Glomerular endothelial cell (primary cell): Measurements from ENCODE around the gene ZNF222. TPM values are rescaled to one million over a fixed set of nuclear protein-coding genes. Genes with fewer than 3 reads are reported as not detected.

ENCODE experiments used
- DNase-seq: peaks from one replicate; pipeline ENCODE4 v3.0.0-alpha.2; 2011; ENCODE audit warnings: low read depth, low spot score; ENCODE audit errors: extremely low read depth
- total RNA-seq: library from RNA; depleted of rRNA; stranded (reverse); fragments of >200 nt; gene quantifications from 2 replicates; pipeline ENCODE4 v1.2.3, GENCODE V29; 2015

ZNF222 gene
- total RNA-seq, 1 donor from 2014 or later = 3.2 TPM

- peak; percentile 58 for DNase-seq
Observed at GRCh38 chr19:44051650-44052402, 26.6 kb downstream of the ZNF222 start, which contains the start of gene ZNF223. Gene ZNF223, plus strand, starts transcription at chr19:44052036. Its CDS starts 3,141 bp downstream, at chr19:44055177.

- DNase-seq = no peak
Observed at GRCh38 chr19:44055870-44056269, 30.7 kb downstream of the ZNF222 start.

GRCh38 chr19:44059229-44059628 lies 34.0 kb downstream of the ZNF222 start:
- no peak for DNase-seq

DNA sequence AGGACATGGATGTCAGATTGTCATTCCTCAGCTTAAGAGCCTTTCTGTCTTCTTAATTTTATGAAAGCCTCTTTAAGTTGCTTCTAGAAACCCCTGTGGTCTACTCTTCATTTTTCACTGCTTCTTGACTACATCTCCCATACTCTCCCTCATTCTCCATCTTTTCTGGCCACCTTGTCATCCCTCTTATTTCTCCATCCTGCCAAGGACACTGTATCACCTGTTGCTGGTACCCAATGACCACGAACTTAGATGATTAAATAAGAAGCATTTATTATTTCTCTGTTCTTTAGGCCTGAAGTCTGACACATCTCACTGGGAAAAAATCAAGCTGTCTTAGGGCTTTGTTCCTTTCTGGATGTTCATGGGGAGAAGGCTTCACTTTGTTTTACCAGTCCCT lies 35.9 kb downstream of the ZNF222 start:
- no peak for DNase-seq

- DNase-seq = no peak
Observed at GRCh38 chr19:44066305-44066704, 41.1 kb downstream of the ZNF222 start.

- no peak for DNase-seq
Observed at GRCh38 chr19:44069415-44069814, 44.2 kb downstream of the ZNF222 start.

DNA sequence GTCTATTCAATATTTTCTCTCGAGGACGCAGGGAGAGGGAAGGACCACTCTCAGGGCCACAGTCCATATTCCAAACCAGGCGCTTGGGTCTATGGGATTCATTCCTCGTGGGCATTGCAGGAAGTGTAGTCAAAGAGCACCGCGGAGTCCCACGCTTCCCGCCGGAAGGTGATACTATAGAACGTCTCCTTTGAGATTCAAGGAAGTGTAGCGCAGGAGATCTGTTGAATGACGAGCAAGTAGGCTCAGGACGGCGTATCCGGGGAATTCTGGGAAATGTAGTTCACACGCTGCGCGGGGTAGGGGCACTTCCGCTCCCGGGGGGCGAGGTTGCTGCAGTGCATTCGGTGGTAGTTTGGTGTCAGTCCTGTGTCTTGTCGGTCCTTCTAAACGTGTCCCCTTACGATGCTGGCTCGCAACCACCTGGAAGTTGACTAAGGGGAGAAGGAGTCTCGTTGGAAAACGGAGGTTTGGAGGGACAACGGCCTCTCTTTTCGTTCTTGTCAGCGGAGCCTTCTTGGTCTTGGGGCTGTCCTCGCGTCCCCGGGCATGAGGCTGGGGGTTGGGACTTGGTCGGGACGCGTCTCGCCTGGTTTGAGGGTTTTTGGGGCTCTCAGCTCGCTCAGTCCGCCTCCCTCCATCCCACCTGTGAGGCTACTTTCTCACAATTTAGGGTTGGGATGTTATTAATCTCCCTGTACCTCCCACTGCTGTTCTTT lies 46.8 kb downstream of the ZNF222 start, which contains the start of gene ZNF284:
Gene ZNF284 (plus strand): TSS at position 336 of the 719 bp plus-strand sequence. CDS start 4,231 bp downstream, outside the sequence.
- no peak for DNase-seq

- no peak for DNase-seq
Observed at GRCh38 chr19:44072543-44073401, 47.6 kb downstream of the ZNF222 start.

DNA sequence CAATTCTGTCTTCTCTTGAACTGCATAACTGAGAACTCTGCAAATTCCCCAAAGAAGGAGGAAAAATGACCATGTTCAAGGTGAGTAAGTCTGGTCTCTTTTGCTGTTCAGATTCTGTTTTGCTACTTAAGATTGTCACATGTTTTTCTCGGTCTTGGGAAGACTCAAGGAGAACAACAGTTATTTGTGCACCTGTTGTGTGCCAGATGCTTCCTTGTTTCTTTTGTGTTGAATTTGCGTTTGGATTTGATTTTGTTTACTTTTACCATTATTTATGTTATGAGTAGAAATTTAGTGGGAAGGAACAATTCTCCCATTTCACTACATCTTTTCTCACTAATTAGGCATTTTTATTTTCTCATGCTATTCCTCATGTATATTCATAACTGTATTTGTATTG lies 51.1 kb downstream of the ZNF222 start:
- no peak for DNase-seq

Other genes starting within 250 kb of the ZNF222 start
- 0.10 and 0.23 TPM in 2 replicates for gene KCNN4, start 244.4 kb upstream of the ZNF222 start, total RNA-seq
- gene LYPD5, start 222.9 kb upstream of the ZNF222 start, total RNA-seq = 0.93 and 2.7 TPM in 2 replicates
- gene ZNF283, start 198.1 kb upstream of the ZNF222 start, total RNA-seq = 3.5 and 6.3 TPM in 2 replicates
- 0.93 and 2.4 TPM in 2 replicates for gene ZNF404, start 141.4 kb upstream of the ZNF222 start, total RNA-seq
- 8.0 and 10.2 TPM in 2 replicates for gene ZNF45, start 90.1 kb upstream of the ZNF222 start, total RNA-seq
- 4.1 and 5.1 TPM in 2 replicates for gene ZNF221, start 74.2 kb upstream of the ZNF222 start, total RNA-seq
- gene ZNF155, start 41.2 kb upstream of the ZNF222 start, total RNA-seq = 4.5 and 6.1 TPM in 2 replicates
- 1.3 and 2.9 TPM in 2 replicates for gene ZNF230, start 22.4 kb upstream of the ZNF222 start, total RNA-seq
- gene ZNF223, start 26.7 kb downstream of the ZNF222 start, total RNA-seq = 3.9 and 7.2 TPM in 2 replicates
- gene ZNF284, start 46.8 kb downstream of the ZNF222 start, total RNA-seq = 1.5 and 1.9 TPM in 2 replicates
- gene ZNF224, start 69.0 kb downstream of the ZNF222 start, total RNA-seq = 11.4 and 15.3 TPM in 2 replicates
- 2.4 and 3.2 TPM in 2 replicates for gene ZNF225, start 88.0 kb downstream of the ZNF222 start, total RNA-seq
- 3.6 and 5.3 TPM in 2 replicates for gene ZNF234, start 116.2 kb downstream of the ZNF222 start, total RNA-seq
- 10.8 and 22.4 TPM in 2 replicates for gene ZNF226, start 139.7 kb downstream of the ZNF222 start, total RNA-seq
- gene ZNF227, start 187.2 kb downstream of the ZNF222 start, total RNA-seq = 8.5 and 13.5 TPM in 2 replicates
- 1.4 and 3.2 TPM in 2 replicates for gene ZNF233, start 234.5 kb downstream of the ZNF222 start, total RNA-seq